Subcutaneous abdominal adipose tissue (tissue), 5 donors: ENCODE data around the gene RCE1.

Experiments used
- H3K27ac ChIP-seq: one replicate; pipeline ENCODE4 v1.7.0; 2013; ENCODE audit warnings: low read depth, mild to moderate bottlenecking, inconsistent platforms, low read length, moderate library complexity
- H3K27me3 ChIP-seq, 5 donors: one replicate each; pipeline ENCODE4 v1.7.0; 2013; ENCODE audit warnings: low read length in 5 of 5, inconsistent platforms in 1 of 5; ENCODE audit not compliant: control insufficient read depth in 5 of 5, insufficient read depth in 4 of 5
- H3K36me3 ChIP-seq, 5 donors: one replicate each; pipeline ENCODE4 v1.7.0; 2013; ENCODE audit warnings: low read length in 5 of 5; ENCODE audit not compliant: control insufficient read depth in 5 of 5, insufficient read depth in 5 of 5
- H3K4me1 ChIP-seq, 5 donors: one replicate each; pipeline ENCODE4 v1.7.0; 2013; ENCODE audit warnings: low read length in 5 of 5, mild to moderate bottlenecking in 3 of 5, moderate library complexity in 1 of 5; ENCODE audit not compliant: control insufficient read depth in 5 of 5, insufficient read depth in 5 of 5
- H3K4me3 ChIP-seq, 5 donors: one replicate each; pipeline ENCODE4 v1.7.0; 2013; ENCODE audit warnings: low read length in 5 of 5, low read depth in 1 of 5
- H3K9ac ChIP-seq, 5 donors: one replicate each; pipeline ENCODE4 v1.7.0; 2013; ENCODE audit warnings: low read length in 5 of 5, mild to moderate bottlenecking in 4 of 5, moderate library complexity in 3 of 5
- H3K9me3 ChIP-seq, 5 donors: one replicate each; pipeline ENCODE4 v1.7.0; 2013; ENCODE audit warnings: low read length in 5 of 5; ENCODE audit not compliant: control insufficient read depth in 5 of 5
- donor health status: healthy.
- donor health status: healthy.
- donor health status: healthy.
- donor health status: healthy.
- donor health status: healthy.

The RCE1 gene

DNA sequence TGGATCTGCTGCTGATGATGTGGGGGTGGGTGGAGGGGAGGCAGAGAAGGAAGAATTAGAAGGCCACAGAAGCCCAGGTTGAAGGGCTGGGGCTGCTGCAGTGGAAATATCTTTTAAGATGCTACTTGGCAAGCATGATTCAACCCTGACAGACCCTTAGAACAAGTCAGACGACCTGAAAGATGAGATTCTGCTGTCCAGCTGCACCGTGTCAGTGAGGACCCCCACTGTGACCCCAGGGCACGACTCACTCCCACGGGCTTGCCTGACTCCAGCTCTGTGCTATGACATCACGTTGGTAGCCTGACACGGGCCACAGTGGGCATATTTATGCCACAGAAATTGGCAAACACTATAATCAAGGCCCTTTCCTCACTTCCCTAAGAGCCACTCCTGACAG, 49.7 kb downstream of the RCE1 start:
- Histone ChIP-seq H3K27ac (peak overlapping the region; percentile 16), H3K4me3 (no peak overlapping the region), H3K36me3 (peaks cover 0 to 2% (median 0%) of the 10 kb centered on the region in 5 donors), H3K27me3 (no peaks in the 10 kb centered on the region), H3K9ac (no peak overlapping the region), H3K9me3 (no peaks in the 10 kb centered on the region), H3K4me1 (peaks cover 0 to 28% (median 6%) of the 10 kb centered on the region in 5 donors)

DNA sequence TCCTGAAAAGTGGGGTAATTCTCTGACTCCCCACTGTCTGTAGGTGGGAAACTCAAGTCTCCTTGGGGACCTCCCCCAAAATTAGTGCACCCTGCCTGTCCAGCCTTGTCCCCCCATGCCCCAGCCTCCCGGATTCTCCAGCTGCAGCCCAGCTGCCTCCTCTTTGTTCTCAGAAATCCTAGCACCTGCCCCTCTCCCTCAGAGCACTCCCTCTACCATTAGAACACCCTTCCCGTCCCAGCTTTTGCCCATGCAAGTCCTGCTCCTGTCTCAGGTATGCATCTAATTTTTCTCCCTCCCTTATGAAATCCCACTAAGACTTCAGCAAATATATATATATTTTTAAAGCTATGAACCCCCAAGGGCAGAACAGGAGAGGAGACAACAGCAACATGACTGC, 50.9 kb downstream of the RCE1 start:
- H3K27ac ChIP-seq = no peak overlapping the region
- no peak overlapping the region for H3K4me3 ChIP-seq
- H3K36me3 ChIP-seq = no peaks in the 10 kb centered on the region
- peaks cover 0 to 27% (median 3%) of the 10 kb centered on the region in 5 donors for H3K4me1 ChIP-seq
- H3K9me3 ChIP-seq = no peaks in the 10 kb centered on the region
- no peak overlapping the region for H3K9ac ChIP-seq
- H3K27me3 ChIP-seq = no peaks in the 10 kb centered on the region
